Right lung (tissue), 5 donors: ENCODE measurements around the gene RNF11. TPM values are rescaled to one million over a fixed set of nuclear protein-coding genes. Genes with fewer than 3 reads are reported as not detected.

Experiments used
- DNase-seq, 2 donors: peaks; one replicate each; pipeline ENCODE4 v3.0.0-alpha.2; 2013
- polyA plus RNA-seq, 5 donors: library from polyadenylated mRNA; unstranded; fragments of 120-200 nt; gene quantifications; one replicate each; pipeline versions ENCODE4 v1.2.1 to v1.2.3, GENCODE V29; 2013; ENCODE audit warnings: inconsistent platforms in 1 of 5, low replicate concordance in 1 of 5; ENCODE audit not compliant: insufficient read length in 5 of 5, insufficient read depth in 1 of 5

RNF11 gene
- polyA plus RNA-seq, 5 donors, result 93.0 to 113 (median 107) TPM

DNA sequence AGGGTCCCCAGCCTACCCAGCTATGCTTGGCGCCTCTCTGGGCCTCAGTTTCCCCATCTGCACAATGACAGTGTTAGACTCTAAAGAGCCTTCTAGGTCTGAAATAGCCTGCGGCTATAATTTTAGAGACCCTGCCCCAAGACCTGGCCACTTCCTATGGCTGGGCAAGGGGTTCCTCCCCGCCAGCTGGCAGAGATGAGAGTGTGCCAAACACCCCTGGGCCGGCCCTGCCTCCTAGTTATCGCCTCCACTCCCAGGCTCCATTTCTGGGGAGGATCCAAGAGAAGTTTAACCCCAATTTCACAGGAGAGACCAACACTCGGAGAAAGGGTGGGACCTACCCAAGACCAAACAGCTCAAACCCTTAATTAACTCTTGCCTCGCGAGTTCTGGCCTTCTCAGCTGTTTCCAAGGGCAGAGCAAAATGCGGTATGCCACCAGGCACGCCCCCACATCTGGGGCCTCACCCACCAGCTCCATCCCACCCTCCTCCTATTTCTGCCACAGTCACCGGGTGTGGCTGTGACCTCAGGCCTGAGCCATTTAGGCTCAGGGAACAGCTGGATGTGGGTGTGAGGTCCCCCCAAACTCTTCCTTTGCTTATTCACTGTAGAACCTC is 58.6 kb downstream of the RNF11 start:
- DNase-seq, result no peak

DNA sequence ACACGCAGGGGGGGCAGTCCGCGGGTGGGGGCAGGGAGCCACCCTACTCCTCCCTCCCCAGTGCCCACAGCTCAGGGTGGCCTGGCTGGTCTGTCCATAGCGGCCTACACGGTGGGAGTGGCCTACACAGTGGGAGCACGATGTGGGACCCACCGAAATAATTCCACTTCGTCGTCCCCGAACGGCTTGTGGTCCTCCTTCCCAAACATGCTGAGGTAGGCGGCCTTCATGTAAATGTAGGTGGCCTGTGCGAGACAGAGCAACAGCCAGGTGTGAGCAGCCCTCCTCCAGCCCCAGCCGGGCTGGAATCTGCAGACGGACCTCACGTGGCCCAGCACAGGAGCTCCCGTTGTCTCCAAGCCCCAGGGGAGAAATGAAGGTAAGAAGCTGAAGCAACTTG is 59.9 kb downstream of the RNF11 start:
- no peak for DNase-seq

DNA sequence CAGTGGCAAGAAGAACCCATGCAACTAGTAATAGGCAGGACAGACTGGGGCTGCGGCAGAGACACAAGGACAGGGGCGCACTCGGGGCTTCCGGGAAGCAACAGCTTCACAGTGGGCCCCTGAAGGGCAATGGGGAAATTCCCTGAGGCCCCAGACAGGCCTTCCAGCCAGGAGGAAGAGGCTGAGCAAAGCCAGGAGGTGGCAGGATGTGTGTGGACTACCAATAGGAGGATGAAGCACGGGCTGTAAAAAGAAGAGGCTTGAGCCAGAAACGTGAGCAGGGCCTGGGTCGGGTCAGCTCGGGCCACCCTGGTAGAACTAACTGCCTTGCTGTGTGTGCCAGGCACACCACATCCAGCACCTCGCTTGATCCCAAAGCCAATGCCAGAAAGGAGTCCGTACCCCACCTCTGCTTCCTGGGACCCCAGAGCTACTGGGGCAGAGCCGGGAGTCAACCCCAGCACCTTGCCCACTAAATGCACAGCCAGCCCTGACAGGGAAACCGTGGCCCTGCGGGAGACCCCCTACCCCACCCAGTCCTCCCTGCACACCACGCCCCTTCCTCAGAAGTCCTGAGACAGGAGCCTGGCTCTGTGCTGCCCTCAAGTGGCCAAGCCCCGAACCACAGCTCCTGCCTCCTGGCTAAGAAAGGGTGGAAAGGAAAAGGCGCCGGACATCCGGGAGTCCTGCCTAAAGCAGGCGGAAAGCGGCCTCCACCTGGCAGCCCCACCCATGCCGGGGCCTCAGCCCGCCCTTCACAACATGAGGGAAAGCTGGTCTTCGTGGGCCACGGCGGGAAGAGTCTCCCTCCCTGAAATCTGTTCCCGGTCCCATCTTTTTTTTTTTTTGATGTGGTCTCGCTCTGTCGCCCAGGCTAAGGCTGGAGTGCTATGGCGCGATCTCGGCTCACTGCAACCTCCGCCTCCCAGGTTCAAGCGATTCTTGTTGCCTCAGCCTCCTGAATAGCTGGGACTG is 60.6 kb downstream of the RNF11 start:
- peak; percentile 65 to 78 for DNase-seq

DNA sequence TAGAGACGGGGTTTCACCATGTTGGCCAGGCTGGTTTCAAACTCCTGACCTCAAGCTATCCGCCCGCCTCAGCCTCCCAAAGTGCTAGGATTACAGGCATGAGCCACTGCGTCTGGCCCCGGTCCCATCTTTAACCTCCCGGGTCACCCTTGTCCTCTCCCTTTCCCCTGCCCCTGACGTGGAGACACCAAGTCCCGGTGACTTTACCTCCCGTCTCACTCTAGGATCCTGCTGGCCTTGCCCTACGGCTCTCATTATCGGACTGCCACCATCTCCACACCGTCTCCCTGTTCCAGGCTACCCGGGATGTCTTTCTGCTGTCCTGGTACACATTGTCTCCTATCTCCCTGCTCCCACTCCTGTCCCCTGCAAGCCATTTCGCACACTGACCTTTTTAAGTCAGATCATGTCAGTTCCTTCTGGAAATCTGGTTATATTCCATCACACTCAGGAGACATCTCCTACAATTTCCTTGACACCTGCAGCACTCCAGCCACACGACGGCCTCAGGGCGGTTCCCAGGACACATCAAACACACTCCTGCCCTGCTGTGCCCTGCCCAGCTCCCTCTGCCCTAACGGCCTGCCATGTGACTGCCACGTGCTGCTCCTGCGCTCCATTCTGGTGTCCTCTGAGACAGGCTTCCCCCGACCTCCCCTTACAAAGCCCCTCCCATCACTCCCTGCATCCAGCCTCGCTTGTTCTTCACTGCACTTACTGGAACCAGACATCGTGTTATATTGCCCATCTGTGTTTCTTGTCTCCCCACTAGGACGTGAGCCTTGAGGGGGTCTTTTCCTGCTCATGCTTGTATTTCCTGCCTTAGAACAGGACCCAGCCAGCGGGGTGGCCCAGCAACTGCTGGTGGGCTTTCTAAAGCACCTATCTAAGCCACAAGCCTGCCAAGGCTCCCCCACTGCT is 61.6 kb downstream of the RNF11 start:
- DNase-seq, result no peak

DNA sequence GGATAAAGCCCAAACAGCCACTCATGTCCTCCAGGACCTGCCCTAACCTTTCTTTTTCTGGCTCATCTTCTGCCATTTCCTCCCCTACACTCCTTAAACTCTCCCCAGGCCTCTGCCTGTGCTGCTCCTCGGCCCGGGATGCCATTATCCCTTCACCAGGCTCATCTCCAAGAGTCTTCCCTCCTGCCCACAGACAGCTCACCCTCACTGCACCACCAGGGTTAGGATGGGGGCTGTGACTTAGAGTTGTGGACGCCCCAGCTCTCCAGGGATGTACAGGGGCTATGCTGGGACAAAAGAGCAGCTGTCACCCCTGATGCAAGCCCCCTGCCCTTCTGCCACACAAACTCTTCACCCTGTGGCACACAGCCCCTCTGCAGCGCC is 62.2 kb downstream of the RNF11 start:
- DNase-seq, result no peak

DNA sequence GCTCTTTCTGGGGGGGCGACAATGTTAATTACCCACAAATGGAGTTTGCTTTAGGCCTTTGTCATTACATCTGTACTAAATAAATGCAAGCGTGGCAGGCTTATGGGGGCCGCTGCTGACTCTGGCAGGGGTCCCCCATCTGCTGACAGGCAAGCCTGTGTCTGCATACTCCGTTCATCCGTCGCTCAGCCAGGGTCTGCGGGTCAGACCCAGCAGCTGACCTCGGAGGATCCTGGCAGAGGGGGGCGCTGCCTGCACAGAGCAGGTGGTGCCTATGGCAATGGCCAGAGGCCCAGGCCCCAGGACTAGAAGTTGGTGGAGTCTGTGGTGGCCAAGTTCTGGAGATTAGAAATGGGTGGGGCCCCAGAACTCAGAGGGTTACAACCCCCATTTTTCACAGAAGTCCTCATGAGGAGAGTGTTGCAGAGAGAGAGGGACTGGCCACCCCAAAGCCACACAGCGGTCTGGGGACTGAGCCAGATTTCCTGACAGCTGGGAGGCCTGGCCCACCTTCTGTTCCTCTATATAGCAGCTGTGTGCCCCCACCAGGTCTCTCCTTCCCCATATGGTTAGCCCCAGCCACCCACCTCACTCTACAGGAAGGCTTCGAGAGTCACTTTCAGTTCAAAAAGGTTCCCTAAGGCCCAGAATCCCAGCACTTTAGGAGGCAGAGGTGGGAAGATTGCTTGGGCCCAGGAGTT is 63.3 kb downstream of the RNF11 start:
- no peak for DNase-seq

DNA sequence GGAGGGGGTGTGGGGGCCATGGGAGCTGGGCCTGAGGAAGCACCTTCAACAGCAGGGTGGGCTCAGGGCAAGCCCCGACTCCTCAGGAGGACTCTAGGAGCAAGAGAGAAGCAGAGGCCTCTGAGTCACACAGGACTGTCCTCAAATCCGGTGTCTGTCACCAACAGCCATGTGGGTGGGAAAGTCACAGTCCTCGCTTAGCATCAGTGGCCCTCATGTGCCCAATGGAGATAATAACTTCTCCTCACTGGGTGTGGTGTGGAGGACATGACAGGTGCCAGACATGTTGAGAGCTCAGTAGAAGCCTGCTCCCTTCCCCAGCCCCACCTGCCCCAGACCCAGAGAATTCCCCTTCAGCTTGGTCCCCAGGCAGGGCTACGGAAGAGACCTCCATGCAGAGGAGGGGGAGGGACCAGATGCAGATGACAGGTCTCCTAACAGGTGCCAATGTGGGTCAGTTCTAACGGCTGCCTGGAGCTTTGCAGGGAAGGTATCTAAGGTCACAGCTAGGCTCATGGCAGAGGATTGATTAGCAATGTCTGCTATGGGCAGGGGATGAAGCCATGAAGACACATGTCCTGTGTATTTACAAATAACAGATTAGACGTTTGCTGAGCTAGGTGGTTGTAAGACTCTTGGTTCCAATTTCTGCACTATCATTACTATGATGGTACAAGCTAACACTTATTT is 64.1 kb downstream of the RNF11 start:
- no peak for DNase-seq

DNA sequence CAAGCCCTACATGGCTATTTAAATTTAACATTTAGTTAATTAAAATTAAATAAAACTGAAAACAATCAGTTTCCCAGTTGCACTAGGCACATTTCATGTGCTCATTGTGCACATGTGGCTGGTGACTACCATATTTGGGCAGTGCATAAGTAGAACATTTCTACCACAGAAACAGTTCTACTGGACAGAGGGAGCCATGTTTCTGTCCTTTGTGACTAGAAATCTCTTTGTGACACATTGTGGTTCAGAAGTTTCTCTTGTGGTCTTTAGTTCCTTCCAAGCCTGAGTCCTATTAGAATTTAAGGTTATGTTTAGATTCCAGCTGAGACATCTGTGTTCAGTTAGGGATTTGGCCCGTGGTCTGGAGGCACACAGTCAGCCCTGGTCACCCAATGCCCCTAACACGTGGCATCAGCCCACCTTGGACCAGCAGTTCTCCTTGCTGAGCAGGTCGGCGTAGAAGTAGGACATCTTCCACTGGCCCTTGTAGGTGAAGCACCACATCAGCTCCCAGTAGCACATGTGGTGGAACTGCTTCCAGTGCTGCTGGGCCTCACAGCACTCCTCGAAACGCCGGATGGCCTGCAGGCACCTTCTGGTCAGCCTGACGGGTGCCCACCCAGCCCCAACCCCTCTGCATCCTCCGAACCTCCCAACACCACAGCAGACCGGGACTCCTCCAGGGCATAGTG is 65.2 kb downstream of the RNF11 start:
- DNase-seq, result no peak

DNA sequence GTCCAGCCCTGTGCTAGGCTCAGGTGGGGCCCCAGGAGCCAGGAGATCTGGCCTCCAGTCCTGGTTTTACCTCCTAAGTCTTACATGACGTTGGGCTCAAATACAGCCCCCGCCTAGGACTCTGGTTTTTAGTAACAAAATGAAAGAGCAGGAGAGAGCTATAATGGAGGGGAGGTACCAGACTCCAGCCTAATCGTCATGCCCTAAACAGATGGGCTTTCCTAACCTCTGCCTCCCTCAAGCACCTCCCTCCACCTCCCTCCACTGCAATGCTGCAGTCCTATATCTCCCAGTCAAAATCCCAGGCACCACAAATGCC is 65.7 kb downstream of the RNF11 start:
- DNase-seq, result no peak

DNA sequence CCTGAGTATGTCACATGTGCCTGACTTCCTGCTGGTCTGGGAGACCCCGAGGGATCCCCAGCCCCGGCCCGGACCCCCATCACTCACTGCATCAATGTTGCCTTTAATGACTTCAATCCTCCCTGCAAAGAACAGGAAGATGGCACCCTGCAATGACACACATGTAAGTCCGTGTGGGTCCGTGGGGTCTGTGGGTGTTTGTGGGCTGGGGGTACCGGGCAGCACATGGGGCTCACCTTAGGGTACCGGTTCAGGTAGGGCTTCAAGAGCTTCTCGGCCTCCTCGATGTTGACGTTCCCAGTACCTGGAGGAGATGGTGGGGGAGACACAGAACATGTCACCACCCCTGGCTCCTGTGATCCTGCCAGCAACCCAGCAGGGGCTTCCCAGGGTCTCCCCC is 66.2 kb downstream of the RNF11 start:
- no peak for DNase-seq

DNA sequence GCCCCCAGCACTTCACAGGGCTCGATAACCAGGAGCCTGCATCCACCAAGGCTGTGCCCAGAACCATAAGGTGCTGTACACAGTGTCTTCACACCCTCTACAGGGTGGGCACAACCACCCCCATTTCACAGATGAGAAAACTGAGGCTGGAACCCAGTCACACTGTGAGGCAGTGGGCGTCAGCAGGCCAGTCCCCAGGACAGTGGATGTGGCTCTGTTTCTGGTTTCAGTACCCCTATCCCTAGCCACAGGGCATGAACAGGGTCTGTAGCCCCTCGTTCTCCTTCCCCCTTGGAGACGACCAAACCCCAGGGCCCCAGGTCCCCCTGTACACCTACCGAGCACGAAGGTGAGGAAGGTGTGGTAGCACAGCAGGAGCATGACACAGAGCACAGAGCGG is 66.7 kb downstream of the RNF11 start:
- DNase-seq, result no peak

DNA sequence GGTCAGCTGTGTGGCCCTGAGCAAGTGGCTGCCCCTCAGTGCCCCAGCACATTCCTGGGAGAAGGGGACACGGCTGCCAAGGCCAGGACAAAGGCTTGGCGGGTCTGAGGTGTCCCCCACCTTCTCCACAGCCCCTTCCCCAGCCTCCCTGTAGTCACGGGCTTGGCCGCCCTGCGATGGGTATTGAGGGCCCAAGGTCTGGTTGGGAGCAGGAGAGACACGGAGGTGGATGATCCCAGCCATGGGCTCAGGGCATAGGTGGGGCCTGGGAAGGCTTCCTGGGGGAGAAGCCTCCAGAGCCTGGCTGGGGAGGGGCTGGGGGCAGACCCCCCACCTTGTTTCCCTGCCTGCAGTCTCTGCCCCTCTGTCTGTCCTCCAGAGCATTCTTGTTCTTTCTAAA is 67.2 kb downstream of the RNF11 start:
- DNase-seq, result no peak

DNA sequence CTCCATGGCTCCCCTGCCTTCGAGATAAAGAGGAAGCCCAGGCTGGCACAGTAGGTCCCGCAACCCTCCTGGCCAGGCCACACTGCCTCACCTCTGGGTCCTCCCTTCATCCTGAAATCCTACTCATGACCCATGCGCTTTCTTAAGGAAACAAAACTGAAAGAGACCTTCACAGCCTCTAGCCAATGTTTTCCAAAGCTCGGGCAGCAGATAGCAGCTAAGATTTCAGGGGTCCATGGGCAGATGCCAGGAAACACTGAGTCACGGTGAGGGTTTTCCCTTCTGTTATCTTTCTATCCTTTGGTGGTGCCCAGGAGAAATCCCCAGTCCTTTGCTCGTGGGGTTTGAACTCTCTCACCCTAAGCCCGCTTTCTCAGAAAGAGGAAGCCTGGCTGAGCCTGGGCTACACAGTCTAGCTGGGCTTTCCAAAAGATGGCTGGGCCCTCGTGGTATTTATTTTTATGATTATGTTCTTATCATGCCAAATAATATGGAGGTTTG is 67.7 kb downstream of the RNF11 start:
- DNase-seq, result no peak

DNA sequence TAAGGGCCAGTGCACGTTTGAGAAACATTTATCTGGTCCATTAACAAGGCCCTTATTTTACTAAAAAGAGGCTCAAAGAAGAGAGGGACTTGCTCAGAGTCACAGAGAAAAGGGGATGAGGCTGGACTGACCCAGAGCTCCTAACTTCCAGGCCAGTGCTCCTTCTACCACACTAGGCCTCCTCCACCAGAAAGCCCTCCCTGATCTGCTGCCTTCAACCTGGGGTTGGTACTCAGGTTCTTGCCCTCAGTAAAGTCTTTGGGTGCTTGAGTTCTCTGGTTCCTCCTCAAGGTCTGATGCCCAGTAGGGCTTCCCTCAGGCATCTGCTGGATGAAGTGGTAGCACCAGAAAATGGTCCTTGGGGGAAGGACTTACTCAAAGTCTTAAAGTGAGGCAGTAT is 68.3 kb downstream of the RNF11 start:
- DNase-seq, result no peak

DNA sequence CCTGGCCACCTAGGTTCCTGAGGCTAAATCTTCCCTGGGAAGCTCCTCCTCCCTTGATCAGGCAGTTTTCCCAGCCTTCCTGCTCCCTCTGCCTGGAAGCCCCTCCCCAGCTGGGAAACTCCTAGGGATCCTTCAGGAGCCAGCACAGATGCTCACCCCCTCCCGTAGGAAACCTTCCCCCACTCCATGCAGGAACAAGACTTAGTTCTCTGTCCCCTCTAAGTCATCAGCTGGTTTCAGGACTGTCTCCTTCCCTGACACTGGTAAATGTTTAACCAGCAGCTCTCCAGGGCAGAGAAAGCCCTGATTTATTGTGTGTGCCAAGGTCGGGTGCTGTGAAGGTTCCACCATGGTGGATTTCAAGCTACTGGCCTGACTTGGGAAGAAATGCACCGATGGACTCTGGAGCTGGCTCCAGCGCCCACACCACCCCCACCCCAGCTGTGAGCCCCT is 69.3 kb downstream of the RNF11 start:
- DNase-seq, result no peak

DNA sequence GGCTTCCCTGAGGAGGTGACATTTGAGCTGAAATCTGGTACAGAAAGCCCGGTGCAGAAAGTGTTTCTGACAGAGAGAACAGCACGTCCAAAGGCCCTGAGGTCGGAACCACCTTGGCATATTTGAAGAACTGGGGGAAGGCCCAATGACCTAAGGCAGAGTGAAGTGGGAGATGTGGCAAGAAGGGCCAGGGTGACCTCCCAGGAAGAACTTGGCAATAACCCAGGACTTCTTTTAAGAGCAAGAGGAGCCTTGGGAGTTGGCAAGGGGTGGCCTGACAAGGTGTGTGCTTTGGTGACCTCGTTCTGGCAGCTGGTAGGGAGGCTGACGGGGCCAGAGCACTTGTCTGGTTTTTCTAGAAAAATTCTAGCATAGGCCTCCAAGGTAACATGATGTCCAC is 70.9 kb downstream of the RNF11 start:
- DNase-seq, result no peak

DNA sequence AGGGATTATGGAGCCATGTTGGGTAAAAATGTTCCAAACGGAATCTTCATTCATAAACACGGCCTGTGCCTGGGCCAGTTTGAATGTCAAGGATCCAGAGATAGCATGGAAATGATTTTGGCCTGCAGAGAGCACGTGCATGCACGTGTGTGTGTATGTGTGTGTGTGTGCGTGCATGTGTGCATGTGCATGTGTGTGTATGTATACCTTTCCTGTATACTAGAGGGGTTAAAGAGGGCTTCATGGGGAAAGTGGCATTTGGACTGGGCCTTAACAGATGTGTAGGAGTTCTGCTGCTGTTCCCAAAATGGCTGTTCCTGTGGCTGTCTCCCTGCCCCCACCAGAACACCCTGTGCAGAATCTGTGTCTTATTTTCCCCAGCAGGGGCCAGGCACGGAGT is 72.6 kb downstream of the RNF11 start:
- DNase-seq, result no peak

DNA sequence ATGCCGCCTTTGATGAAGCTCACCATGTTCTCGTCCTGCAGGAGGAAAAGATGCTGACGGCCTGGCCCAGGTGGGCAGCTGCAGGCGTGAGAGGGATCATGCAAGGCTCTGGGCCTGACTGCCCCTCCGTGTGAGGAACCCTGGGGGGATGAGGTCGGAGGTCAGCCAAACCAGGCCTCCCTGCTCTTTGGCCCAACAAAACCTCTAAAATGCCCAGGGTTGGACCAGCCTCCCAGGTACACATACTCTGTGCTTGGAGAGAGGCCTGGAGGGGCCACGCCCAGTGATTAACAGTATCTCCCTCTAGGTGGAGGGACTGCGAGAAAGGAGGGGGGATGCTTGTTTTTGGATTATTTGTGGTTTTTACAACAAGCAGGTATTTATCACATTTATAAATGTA is 73.2 kb downstream of the RNF11 start:
- DNase-seq, result no peak

DNA sequence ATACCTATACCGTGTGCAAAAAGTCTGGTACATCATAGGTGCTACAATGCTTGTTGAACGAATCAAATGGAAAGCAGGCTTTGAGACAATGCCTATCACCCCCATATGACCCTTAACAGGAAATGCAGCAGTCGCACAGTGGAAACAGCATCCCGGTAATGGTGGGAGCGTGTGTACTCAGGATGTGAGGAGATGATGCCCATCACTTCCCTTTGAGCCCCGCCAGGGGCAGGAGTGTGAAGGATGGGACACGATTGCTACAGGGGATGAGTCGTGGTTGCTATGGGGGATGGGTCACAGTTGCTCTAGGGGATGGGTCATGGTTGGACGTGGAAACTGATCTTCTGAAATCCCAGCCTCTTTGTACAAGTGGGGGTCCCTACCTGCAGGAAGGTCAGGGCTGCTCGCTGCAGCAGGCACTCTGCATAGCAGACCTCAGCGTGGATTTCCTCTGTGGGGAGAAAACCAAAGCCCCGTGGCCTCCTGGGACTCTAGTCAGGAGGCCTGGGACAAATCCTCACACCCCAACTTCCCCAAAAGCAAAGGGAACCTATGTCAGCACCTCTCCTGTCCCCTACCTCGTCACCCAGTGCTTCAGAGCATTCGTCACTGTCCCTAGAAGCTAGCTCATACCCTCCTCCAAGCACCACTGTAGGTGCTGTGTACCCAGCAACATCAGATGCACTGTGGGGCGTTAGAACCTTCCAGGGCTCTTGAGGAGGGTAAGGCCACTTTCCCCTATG is 75.0 kb downstream of the RNF11 start:
- DNase-seq, result no peak

DNA sequence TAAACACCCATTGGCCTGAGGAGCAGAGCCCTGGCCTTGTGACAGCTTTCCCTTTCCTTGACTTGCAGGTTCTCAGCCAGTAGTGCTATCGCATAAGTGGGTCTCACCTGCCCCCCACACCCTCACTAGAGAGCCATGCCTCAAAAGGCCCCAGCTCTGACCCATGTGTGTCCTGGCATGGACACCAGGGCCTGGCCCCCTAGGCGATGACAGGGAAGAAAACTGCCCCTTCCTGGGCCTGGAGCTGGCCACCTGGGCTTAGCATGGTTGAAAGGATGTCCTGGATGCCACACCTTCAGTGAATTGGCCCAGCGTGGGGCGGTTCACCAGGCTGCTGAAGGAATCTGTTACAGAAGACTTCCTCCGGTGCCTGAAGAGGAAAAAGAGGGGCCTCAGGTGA is 75.8 kb downstream of the RNF11 start:
- no peak for DNase-seq
